GM18505 (cell line): Measurements from ENCODE around the gene STX16.

ENCODE experiments used
- ATAC-seq: cut with Tn5 transposase; IDR thresholded peaks from one replicate; pipeline ENCODE4 v1.9.1; 2021; ENCODE audit not compliant: unreplicated experiment
- POLR2A ChIP-seq: IDR thresholded peaks from 4 replicates; pipeline ENCODE4 v1.6.1; 2011; ENCODE audit warnings: borderline replicate concordance; ENCODE audit not compliant: insufficient read depth, insufficient read length; ENCODE audit errors: extremely low read depth

The STX16 gene

DNA sequence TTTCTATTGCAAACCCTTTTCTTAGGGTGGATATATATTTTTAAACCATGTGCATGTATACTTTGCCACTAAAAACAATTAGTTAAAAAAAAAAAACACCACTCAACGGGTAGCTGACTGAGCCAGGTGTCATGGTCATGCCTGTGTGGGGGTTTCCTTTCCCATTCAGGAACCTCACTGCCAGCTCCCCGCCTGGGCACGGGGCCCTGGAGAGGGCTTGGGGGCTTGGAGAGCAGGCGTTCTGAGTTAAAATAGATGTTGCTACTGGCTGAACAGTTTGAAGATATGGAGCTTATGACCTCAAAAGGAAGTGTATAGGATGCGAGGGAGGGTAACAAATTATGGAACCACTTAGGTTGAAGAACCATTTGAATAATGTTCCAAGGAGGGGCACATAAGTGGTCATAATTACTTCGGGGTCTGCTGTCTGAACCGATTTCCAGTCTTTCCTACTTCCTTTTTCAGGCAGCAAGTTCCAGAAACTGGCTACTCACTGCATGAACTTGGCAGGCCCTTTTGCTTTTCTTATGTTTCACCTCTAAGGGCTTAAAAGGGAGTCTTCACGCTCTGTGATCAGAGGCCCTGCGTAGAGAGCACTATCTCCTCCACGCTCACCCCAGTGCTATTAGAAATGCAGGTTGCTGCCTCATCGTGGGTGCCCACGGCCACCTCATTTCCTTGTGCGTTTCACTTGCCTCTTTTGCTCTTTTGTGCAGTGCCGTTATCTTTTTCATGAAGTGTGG lies 9.9 kb downstream of the STX16 start:
- no peak for TF ChIP-seq POLR2A

GRCh38 chr20:58661598-58662473 lies 10.8 kb downstream of the STX16 start:
- TF ChIP-seq POLR2A = no peak
- ATAC-seq = no peak

More for the DNA sequence above, 9.9 kb downstream of the STX16 start:
- ATAC-seq = no peak

DNA sequence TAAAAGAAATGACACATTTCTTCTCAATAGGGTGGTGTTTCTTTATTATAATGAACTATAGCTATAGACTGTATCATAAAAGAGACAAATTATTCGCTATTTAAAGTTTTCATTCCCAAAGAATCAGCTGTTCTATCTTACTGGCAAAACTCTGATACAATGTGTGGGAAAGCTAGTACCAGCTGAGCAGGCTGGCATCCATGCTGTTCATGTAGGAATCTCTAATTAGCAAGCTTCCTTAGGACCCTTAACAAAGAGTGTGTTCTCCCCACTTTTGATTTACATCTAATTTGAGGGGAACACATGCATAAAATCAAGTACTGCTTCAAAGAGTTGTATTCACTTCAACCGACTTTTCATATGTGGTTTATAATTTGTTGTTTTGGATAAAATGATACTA lies 13.2 kb downstream of the STX16 start:
- no peak for TF ChIP-seq POLR2A
- no peak for ATAC-seq

GRCh38 chr20:58664883-58665282 lies 13.8 kb downstream of the STX16 start:
- no peak for TF ChIP-seq POLR2A

GRCh38 chr20:58665606-58666005 lies 14.5 kb downstream of the STX16 start:
- no peak for ATAC-seq
- TF ChIP-seq POLR2A = no peak

More at GRCh38 chr20:58664883-58665282, 13.8 kb downstream of the STX16 start:
- ATAC-seq = no peak

DNA sequence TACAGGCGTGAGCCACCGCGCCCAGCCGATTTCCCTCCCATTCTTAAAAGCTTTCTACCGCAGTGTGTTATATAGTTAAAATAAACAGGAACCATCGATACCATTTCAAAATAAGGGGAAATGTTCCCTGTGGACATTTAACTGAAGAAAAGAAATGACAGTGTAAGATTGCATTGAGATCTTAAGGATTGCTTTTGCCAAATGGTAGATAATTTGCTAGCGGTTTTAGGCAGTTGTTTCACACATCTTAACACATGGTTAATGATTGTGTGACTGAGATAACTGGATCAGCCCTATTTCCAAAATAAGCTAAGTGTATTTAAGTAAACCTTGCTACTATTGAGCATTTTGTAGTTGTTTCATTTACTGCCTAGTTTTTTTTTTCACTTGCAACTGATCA lies 15.6 kb downstream of the STX16 start:
- no peak for ATAC-seq
- no peak for TF ChIP-seq POLR2A

DNA sequence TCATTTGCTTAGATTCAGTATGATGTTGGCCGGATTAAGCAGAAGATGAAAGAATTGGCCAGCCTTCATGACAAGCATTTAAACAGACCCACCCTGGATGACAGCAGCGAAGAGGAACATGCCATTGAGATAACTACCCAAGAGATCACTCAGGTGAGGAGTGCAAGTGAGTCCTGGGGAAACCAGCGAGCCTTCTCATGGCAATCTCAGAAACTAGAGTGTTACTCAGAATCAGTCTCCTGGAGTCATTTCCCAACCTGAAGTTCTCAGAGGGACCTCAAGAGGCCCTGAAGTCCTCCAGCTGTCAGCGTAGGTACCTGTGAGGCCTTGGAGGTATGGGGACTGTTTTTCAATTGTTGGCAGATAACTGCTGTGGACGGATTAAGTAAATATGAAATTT lies 16.9 kb downstream of the STX16 start:
- no peak for ATAC-seq
- TF ChIP-seq POLR2A = no peak

DNA sequence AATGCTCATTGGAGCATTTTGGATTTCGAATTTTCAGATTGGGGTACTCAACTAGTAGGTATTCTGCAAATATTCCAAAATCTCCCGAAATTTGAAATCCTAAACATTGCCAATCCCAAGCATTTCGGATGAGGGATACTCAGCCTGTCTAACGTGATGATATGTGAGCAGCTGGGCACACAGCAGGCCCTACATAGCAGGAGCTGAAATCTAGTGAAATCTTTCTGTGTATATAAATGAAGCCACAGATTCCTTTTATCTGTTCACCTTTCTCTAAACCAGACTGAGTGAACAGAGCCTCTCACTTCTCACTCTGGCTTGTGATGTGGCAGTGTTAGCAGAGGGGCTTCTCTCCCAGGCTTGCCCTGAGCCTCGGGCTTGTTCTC lies 17.8 kb downstream of the STX16 start:
- TF ChIP-seq POLR2A = no peak
- no peak for ATAC-seq

DNA sequence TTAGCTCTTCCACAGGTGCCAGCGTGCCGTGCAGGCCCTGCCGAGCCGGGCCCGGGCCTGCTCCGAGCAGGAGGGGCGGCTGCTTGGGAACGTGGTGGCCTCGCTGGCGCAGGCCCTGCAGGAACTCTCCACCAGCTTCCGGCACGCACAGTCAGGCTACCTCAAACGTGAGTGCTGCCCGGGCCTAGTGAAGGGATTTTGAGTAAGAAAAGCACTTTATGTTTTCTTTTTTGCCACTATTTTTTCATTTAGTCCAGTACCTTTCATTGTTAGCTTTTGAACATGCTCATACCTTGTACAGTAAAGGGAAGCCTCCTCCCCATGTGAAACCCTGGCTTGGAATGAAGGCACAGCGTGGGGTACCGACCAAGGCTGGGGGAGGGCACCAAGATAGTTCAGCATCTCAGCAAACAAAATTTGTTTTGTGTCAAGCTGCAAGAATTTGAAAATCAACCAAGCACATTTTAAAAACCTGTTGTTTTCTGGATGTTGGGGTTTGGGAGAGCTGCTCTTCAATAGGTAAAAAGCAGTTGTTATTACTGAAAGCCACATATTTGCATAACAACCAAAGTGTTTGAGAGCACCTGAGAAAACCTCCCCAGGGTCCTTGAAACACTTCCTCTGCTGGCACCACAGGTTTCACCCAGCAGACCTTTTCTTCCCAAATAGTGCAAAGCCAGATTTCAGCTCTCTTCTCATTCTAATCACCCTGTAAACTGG lies 18.4 kb downstream of the STX16 start:
- no peak for TF ChIP-seq POLR2A
- ATAC-seq = no peak

- TF ChIP-seq POLR2A = no peak
- no peak for ATAC-seq
Observed at GRCh38 chr20:58670102-58670501, 19.0 kb downstream of the STX16 start.

GRCh38 chr20:58670659-58671058 lies 19.6 kb downstream of the STX16 start:
- TF ChIP-seq POLR2A = no peak
- no peak for ATAC-seq

GRCh38 chr20:58673119-58673518 lies 22.0 kb downstream of the STX16 start:
- no peak for TF ChIP-seq POLR2A
- ATAC-seq = no peak

DNA sequence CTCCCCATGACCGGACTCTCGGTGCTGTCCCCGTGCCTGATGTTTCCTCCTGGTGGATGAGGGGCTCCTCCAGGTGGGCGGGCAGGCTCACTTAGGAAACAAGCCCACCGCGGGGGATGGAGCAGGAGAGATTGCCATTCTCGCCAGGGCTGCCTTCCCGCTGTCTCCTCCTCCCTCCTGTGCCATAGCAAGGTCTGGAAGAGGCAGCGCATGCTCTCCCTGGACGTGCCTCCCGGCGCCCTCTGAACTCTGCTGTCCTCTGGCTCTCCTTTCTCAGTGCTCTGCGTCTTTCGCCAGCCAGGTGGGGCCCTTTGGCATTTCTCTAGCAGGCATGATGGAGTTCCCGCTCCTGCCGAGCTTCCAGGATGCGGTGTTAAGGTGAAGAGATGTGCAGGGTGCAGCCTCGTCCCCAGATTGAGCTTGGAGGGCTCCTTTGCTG lies 24.1 kb downstream of the STX16 start:
- TF ChIP-seq POLR2A = no peak
- no peak for ATAC-seq
